SK-N-MC (cell line): ENCODE measurements around the gene STH.
"Not testable (repeated sequence)": the region's sequence is repeated elsewhere in the genome, so short reads cannot be mapped to it uniquely, and the experiment has no call there.

Experiments used
- DNase-seq: peaks from one replicate; pipeline ENCODE4 v3.0.0-alpha.2; 2011; ENCODE audit warnings: low read depth, low spot score
- H3K27ac ChIP-seq: fragments of 200-600 bp; sonication (generic); 2 replicates; pipeline ENCODE4 v1.5.1; 2016; ENCODE audit warnings: mixed run types
- H3K36me3 ChIP-seq: fragments of 200-600 bp; sonication (generic); 2 replicates; pipeline ENCODE4 v1.6.1; 2017; ENCODE audit warnings: antibody characterized with exemption, low read length, mixed read lengths; ENCODE audit not compliant: insufficient read depth
- H3K4me3 ChIP-seq: fragments of 200-600 bp; sonication (generic); 2 replicates; pipeline ENCODE4 v1.5.1; 2016
- H3K9ac ChIP-seq: fragments of 200-600 bp; sonication (generic); 2 replicates; pipeline ENCODE4 v1.8.0; 2017; ENCODE audit warnings: mixed run types, mixed read lengths; ENCODE audit not compliant: insufficient read length
- H3K9me3 ChIP-seq: fragments of 200-600 bp; sonication (generic); 2 replicates; pipeline ENCODE4 v1.6.1; 2017; ENCODE audit warnings: low read depth, mild to moderate bottlenecking, antibody characterized with exemption, low read length, moderate library complexity, mixed read lengths
- EZH2 ChIP-seq: fragments of 200-600 bp; sonication (generic); IDR thresholded peaks from one replicate; pipeline ENCODE4 v1.6.1; 2017; ENCODE audit warnings: antibody characterized with exemption
- FOXP2 ChIP-seq: optimal IDR thresholded peaks from 2 replicates; pipeline ENCODE3; 2011; ENCODE audit warnings: mild to moderate bottlenecking, moderate library complexity; ENCODE audit not compliant: insufficient read depth; ENCODE audit errors: extremely low read length, control extremely low read depth
- POLR2AphosphoS5 ChIP-seq: IDR thresholded peaks from 2 replicates; pipeline ENCODE4 v1.6.1; 2012; ENCODE audit warnings: mild to moderate bottlenecking, low read depth, low read length, borderline replicate concordance

STH gene

DNA sequence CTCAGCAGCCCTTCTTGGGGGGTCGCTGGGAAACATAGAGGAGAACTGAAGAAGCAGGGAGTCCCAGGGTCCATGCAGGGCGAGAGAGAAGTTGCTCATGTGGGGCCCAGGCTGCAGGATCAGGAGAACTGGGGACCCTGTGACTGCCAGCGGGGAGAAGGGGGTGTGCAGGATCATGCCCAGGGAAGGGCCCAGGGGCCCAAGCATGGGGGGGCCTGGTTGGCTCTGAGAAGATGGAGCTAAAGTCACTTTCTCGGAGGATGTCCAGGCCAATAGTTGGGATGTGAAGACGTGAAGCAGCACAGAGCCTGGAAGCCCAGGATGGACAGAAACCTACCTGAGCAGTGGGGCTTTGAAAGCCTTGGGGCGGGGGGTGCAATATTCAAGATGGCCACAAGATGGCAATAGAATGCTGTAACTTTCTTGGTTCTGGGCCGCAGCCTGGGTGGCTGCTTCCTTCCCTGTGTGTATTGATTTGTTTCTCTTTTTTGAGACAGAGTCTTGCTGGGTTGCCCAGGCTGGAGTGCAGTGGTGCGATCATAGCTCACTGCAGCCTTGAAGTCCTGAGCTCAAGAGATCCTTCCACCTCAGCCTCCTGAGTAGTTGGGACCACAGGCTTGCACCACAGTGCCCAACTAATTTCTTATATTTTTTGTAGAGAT lies 3.4 kb downstream of the STH start:
- Histone ChIP-seq H3K9ac (no peak overlapping the region), H3K36me3 (peaks cover 12% of the 10 kb centered on the region), H3K4me3 (no peak overlapping the region), H3K9me3 (no peaks in the 10 kb centered on the region), H3K27ac (no peak overlapping the region)
- no peak for TF ChIP-seq POLR2AphosphoS5
- TF ChIP-seq FOXP2: no peak
- no peak for TF ChIP-seq EZH2
- peak; percentile 24 for DNase-seq

DNA sequence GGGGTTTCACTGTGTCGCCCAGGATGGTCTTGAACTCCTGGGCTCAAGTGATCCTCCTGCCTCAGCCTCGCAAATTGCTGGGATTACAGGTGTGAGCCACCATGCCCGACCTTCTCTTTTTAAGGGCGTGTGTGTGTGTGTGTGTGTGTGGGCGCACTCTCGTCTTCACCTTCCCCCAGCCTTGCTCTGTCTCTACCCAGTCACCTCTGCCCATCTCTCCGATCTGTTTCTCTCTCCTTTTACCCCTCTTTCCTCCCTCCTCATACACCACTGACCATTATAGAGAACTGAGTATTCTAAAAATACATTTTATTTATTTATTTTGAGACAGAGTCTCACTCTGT lies 3.9 kb downstream of the STH start:
- H3K36me3 ChIP-seq: peaks cover 12% of the 10 kb centered on the region
- no peak overlapping the region for H3K9ac ChIP-seq
- no peak overlapping the region for H3K4me3 ChIP-seq
- no peak for DNase-seq
- no peak overlapping the region for H3K27ac ChIP-seq
- TF ChIP-seq POLR2AphosphoS5: no peak
- no peak for TF ChIP-seq EZH2
- TF ChIP-seq FOXP2: no peak
- no peaks in the 10 kb centered on the region for H3K9me3 ChIP-seq

DNA sequence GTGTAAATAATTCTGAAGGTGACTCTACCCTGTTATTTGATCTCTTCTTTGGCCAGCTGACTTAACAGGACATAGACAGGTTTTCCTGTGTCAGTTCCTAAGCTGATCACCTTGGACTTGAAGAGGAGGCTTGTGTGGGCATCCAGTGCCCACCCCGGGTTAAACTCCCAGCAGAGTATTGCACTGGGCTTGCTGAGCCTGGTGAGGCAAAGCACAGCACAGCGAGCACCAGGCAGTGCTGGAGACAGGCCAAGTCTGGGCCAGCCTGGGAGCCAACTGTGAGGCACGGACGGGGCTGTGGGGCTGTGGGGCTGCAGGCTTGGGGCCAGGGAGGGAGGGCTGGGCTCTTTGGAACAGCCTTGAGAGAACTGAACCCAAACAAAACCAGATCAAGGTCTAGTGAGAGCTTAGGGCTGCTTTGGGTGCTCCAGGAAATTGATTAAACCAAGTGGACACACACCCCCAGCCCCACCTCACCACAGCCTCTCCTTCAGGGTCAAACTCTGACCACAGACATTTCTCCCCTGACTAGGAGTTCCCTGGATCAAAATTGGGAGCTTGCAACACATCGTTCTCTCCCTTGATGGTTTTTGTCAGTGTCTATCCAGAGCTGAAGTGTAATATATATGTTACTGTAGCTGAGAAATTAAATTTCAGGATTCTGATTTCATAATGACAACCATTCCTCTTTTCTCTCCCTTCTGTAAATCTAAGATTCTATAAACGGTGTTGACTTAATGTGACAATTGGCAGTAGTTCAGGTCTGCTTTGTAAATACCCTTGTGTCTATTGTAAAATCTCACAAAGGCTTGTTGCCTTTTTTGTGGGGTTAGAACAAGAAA lies 5.1 kb downstream of the STH start:
- no peak overlapping the region for H3K4me3 ChIP-seq
- no peaks in the 10 kb centered on the region for H3K9me3 ChIP-seq
- DNase-seq: no peak
- TF ChIP-seq EZH2 (no peak), POLR2AphosphoS5 (no peak), FOXP2 (no peak)
- H3K36me3 ChIP-seq: peaks cover 12% of the 10 kb centered on the region
- no peak overlapping the region for H3K9ac ChIP-seq
- H3K27ac ChIP-seq: no peak overlapping the region

DNA sequence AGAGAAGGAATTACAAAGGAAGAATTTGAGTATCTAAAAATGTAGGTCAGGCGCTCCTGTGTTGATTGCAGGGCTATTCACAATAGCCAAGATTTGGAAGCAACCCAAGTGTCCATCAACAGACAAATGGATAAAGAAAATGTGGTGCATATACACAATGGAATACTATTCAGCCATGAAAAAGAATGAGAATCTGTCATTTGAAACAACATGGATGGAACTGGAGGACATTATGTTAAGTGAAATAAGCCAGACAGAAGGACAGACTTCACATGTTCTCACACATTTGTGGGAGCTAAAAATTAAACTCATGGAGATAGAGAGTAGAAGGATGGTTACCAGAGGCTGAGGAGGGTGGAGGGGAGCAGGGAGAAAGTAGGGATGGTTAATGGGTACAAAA lies 7.0 kb downstream of the STH start:
- peaks cover 12% of the 10 kb centered on the region for H3K36me3 ChIP-seq
- not testable (repeated sequence) for H3K9ac ChIP-seq, H3K27ac ChIP-seq, H3K4me3 ChIP-seq, DNase-seq, H3K9me3 ChIP-seq

DNA sequence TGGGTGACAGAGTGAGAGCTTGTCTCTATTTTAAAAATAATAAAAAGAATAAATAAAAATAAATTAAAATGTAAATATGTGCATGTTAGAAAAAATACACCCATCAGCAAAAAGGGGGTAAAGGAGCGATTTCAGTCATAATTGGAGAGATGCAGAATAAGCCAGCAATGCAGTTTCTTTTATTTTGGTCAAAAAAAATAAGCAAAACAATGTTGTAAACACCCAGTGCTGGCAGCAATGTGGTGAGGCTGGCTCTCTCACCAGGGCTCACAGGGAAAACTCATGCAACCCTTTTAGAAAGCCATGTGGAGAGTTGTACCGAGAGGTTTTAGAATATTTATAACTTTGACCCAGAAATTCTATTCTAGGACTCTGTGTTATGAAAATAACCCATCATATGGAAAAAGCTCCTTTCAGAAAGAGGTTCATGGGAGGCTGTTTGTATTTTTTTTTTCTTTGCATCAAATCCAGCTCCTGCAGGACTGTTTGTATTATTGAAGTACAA lies 8.5 kb downstream of the STH start:
- Histone ChIP-seq H3K9me3 (no peaks in the 10 kb centered on the region), H3K9ac (no peak overlapping the region), H3K4me3 (no peak overlapping the region), H3K27ac (no peak overlapping the region), H3K36me3 (peaks cover 12% of the 10 kb centered on the region)
- no peak for DNase-seq
- TF ChIP-seq EZH2 (no peak), POLR2AphosphoS5 (no peak), FOXP2 (no peak)

DNA sequence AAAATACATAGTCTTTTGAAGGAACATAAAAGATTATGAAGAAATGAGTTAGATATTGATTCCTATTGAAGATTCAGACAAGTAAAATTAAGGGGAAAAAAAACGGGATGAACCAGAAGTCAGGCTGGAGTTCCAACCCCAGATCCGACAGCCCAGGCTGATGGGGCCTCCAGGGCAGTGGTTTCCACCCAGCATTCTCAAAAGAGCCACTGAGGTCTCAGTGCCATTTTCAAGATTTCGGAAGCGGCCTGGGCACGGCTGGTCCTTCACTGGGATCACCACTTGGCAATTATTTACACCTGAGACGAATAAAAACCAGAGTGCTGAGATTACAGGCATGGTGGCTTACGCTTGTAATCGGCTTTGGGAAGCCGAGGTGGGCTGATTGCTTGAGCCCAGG lies 9.5 kb downstream of the STH start:
- H3K4me3 ChIP-seq: no peak overlapping the region
- H3K9me3 ChIP-seq: no peaks in the 10 kb centered on the region
- no peak overlapping the region for H3K9ac ChIP-seq
- no peak for DNase-seq
- TF ChIP-seq FOXP2 (no peak), POLR2AphosphoS5 (no peak), EZH2 (no peak)
- no peak overlapping the region for H3K27ac ChIP-seq
- H3K36me3 ChIP-seq: peaks cover 12% of the 10 kb centered on the region

DNA sequence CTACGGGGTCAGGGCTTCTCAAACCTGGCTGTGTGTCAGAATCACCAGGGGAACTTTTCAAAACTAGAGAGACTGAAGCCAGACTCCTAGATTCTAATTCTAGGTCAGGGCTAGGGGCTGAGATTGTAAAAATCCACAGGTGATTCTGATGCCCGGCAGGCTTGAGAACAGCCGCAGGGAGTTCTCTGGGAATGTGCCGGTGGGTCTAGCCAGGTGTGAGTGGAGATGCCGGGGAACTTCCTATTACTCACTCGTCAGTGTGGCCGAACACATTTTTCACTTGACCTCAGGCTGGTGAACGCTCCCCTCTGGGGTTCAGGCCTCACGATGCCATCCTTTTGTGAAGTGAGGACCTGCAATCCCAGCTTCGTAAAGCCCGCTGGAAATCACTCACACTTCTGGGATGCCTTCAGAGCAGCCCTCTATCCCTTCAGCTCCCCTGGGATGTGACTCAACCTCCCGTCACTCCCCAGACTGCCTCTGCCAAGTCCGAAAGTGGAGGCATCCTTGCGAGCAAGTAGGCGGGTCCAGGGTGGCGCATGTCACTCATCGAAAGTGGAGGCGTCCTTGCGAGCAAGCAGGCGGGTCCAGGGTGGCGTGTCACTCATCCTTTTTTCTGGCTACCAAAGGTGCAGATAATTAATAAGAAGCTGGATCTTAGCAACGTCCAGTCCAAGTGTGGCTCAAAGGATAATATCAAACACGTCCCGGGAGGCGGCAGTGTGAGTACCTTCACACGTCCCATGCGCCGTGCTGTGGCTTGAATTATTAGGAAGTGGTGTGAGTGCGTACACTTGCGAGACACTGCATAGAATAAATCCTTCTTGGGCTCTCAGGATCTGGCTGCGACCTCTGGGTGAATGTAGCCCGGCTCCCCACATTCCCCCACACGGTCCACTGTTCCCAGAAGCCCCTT lies 10.9 kb downstream of the STH start:
- no peak overlapping the region for H3K4me3 ChIP-seq
- H3K36me3 ChIP-seq: peaks cover 18% of the 10 kb centered on the region
- H3K9ac ChIP-seq: no peak overlapping the region
- DNase-seq: no peak
- TF ChIP-seq POLR2AphosphoS5 (no peak), EZH2 (no peak), FOXP2 (no peak)
- no peak overlapping the region for H3K27ac ChIP-seq
- no peaks in the 10 kb centered on the region for H3K9me3 ChIP-seq

DNA sequence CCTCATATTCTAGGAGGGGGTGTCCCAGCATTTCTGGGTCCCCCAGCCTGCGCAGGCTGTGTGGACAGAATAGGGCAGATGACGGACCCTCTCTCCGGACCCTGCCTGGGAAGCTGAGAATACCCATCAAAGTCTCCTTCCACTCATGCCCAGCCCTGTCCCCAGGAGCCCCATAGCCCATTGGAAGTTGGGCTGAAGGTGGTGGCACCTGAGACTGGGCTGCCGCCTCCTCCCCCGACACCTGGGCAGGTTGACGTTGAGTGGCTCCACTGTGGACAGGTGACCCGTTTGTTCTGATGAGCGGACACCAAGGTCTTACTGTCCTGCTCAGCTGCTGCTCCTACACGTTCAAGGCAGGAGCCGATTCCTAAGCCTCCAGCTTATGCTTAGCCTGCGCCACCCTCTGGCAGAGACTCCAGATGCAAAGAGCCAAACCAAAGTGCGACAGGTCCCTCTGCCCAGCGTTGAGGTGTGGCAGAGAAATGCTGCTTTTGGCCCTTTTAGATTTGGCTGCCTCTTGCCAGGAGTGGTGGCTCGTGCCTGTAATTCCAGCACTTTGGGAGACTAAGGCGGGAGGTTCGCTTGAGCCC lies 11.6 kb downstream of the STH start:
- H3K9ac ChIP-seq: no peak overlapping the region
- H3K36me3 ChIP-seq: peaks cover 13% of the 10 kb centered on the region
- H3K4me3 ChIP-seq: no peak overlapping the region
- TF ChIP-seq POLR2AphosphoS5: no peak
- TF ChIP-seq FOXP2: no peak
- no peak for TF ChIP-seq EZH2
- H3K9me3 ChIP-seq: no peaks in the 10 kb centered on the region
- H3K27ac ChIP-seq: no peak overlapping the region
- no peak for DNase-seq
